A549 (cell line): ENCODE results near the gene TCAIM.

Experiments
- E2F6 ChIP-seq: IDR thresholded peaks from 2 replicates; pipeline ENCODE4 v1.6.1; 2012; ENCODE audit warnings: low read depth, borderline replicate concordance
- FOXS1 ChIP-seq: fragments of 250-450 bp; sonication (Bioruptor Pico); IDR thresholded peaks from 2 replicates; pipeline ENCODE4 v1.5.0; 2020; ENCODE audit warnings: mild to moderate bottlenecking, moderate library complexity
- HMGXB4 ChIP-seq: fragments of 250-450 bp; sonication (Bioruptor Pico); IDR thresholded peaks from 2 replicates; pipeline ENCODE4 v1.5.0; 2021; ENCODE audit warnings: mild to moderate bottlenecking, moderate library complexity, borderline replicate concordance
- MAZ ChIP-seq: fragments of 150-350 bp; IDR thresholded peaks from 2 replicates; pipeline ENCODE4 v1.6.1; 2014; ENCODE audit warnings: antibody characterized with exemption, low read depth, low read length, borderline replicate concordance
- PBX3 ChIP-seq: IDR thresholded peaks from 2 replicates; pipeline ENCODE4 v1.6.1; 2012
- POLR2A ChIP-seq: IDR thresholded peaks from 2 replicates; pipeline ENCODE4 v1.6.1; 2012; ENCODE audit warnings: mild to moderate bottlenecking, low read length
- RARB ChIP-seq: fragments of 250-450 bp; sonication (Bioruptor Pico); IDR thresholded peaks from 2 replicates; pipeline ENCODE4 v1.8.0; 2021; ENCODE audit warnings: mild to moderate bottlenecking, moderate library complexity
- TF ChIP-seq, protein P1 (sequence below): fragments of >200 bp; sonication (Bioruptor Twin); formaldehyde crosslinking; IDR thresholded peaks from 3 replicates; pipeline ENCODE4 v1.5.1; 2016

GRCh38 chr3:44436181-44436580 is 97.6 kb downstream of the TCAIM start:
- TF ChIP-seq MAZ (no peak), FOXS1 (CRISPR knock-in tag) (no peak), RARB (CRISPR knock-in tag) (no peak), POLR2A (no peak), E2F6 (no peak), HMGXB4 (CRISPR knock-in tag) (no peak), PBX3 (no peak)
- TF ChIP-seq, protein P1, sequence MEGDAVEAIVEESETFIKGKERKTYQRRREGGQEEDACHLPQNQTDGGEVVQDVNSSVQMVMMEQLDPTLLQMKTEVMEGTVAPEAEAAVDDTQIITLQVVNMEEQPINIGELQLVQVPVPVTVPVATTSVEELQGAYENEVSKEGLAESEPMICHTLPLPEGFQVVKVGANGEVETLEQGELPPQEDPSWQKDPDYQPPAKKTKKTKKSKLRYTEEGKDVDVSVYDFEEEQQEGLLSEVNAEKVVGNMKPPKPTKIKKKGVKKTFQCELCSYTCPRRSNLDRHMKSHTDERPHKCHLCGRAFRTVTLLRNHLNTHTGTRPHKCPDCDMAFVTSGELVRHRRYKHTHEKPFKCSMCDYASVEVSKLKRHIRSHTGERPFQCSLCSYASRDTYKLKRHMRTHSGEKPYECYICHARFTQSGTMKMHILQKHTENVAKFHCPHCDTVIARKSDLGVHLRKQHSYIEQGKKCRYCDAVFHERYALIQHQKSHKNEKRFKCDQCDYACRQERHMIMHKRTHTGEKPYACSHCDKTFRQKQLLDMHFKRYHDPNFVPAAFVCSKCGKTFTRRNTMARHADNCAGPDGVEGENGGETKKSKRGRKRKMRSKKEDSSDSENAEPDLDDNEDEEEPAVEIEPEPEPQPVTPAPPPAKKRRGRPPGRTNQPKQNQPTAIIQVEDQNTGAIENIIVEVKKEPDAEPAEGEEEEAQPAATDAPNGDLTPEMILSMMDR: no peak
